GM23338 (cell line): ENCODE measurements around the gene IFNA5. TPM values are rescaled to one million over a fixed set of nuclear protein-coding genes. Genes with fewer than 3 reads are reported as not detected.
A peak's percentile ranks its signal among the peaks of the same experiment; 100 is the strongest.

Experiments
- ATAC-seq: fragments of 200-7000 bp; cut with Tn5 transposase; 3 replicates; pipeline ENCODE4 v1.9.1; 2020
- DNase-seq: peaks from one replicate; pipeline ENCODE4 v3.0.0-alpha.2; 2015; ENCODE audit warnings: low spot score
- H2AFZ ChIP-seq: fragments of 200-600 bp; sonication (generic); 2 replicates; pipeline ENCODE4 v1.8.0; 2016; ENCODE audit warnings: antibody characterized with exemption, mild to moderate bottlenecking, moderate library complexity
- H3F3A ChIP-seq: fragments of 200-600 bp; sonication (generic); replicated peaks from 2 replicates; pipeline ENCODE4 v1.8.0; 2017; ENCODE audit warnings: antibody characterized with exemption, mixed run types, low read depth
- H3K27ac ChIP-seq: fragments of 200-600 bp; sonication (generic); 2 replicates; pipeline ENCODE4 v1.6.1; 2016; ENCODE audit warnings: low read depth
- H3K27me3 ChIP-seq: fragments of 200-600 bp; sonication (generic); 2 replicates; pipeline ENCODE4 v1.8.0; 2016; ENCODE audit warnings: mild to moderate bottlenecking, mixed run types, moderate library complexity; ENCODE audit not compliant: insufficient read depth
- H3K36me3 ChIP-seq: fragments of 200-600 bp; sonication (generic); 2 replicates; pipeline ENCODE4 v1.8.0; 2016; ENCODE audit warnings: mild to moderate bottlenecking; ENCODE audit not compliant: insufficient read depth
- H3K4me1 ChIP-seq: fragments of 200-600 bp; sonication (generic); 2 replicates; pipeline ENCODE4 v1.8.0; 2016; ENCODE audit warnings: mild to moderate bottlenecking, moderate library complexity; ENCODE audit not compliant: insufficient read depth
- H3K4me2 ChIP-seq: fragments of 200-600 bp; sonication (generic); 2 replicates; pipeline ENCODE4 v1.7.1; 2017; ENCODE audit warnings: mixed run types
- H3K4me3 ChIP-seq: fragments of 200-600 bp; sonication (generic); 2 replicates; pipeline ENCODE4 v1.6.1; 2016; ENCODE audit warnings: mixed run types
- H3K79me2 ChIP-seq: fragments of 200-600 bp; sonication (generic); replicated peaks from 2 replicates; pipeline ENCODE4 v1.8.0; 2017; ENCODE audit warnings: mild to moderate bottlenecking; ENCODE audit not compliant: insufficient read depth
- H3K9me2 ChIP-seq: fragments of 200-600 bp; sonication (generic); 2 replicates; pipeline ENCODE4 v1.8.0; 2017; ENCODE audit not compliant: insufficient read depth
- H4K20me1 ChIP-seq: fragments of 200-600 bp; sonication (generic); replicated peaks from 2 replicates; pipeline ENCODE4 v1.8.0; 2017; ENCODE audit warnings: mild to moderate bottlenecking; ENCODE audit not compliant: insufficient read depth
- H3K27ac Mint-ChIP-seq: 2 replicates; pipeline ENCODE4 v1.8.0; 2020; ENCODE audit warnings: inconsistent platforms, mild to moderate bottlenecking, moderate library complexity, mixed read lengths
- H3K27me3 Mint-ChIP-seq: 3 replicates; pipeline ENCODE4 v1.8.0; 2022; ENCODE audit warnings: low read depth, mild to moderate bottlenecking, moderate library complexity, mixed read lengths, inconsistent platforms; ENCODE audit not compliant: insufficient read depth, poor library complexity
- H3K36me3 Mint-ChIP-seq: 3 replicates; pipeline ENCODE4 v1.8.0; 2021; ENCODE audit warnings: low read depth, mild to moderate bottlenecking, inconsistent platforms, moderate library complexity, mixed read lengths
- H3K4me1 Mint-ChIP-seq: 3 replicates; pipeline ENCODE4 v1.8.0; 2020; ENCODE audit warnings: mild to moderate bottlenecking, inconsistent platforms, mixed read lengths
- H3K4me3 Mint-ChIP-seq: 3 replicates; pipeline ENCODE4 v1.8.0; 2021; ENCODE audit warnings: moderate library complexity, mild to moderate bottlenecking, inconsistent platforms, mixed read lengths
- H3K9me3 Mint-ChIP-seq: 3 replicates; pipeline ENCODE4 v1.8.0; 2020; ENCODE audit warnings: moderate library complexity, mild to moderate bottlenecking, inconsistent platforms, mixed read lengths
- CREB1 ChIP-seq: fragments of 250-450 bp; sonication (Bioruptor Pico); IDR thresholded peaks from 2 replicates; pipeline ENCODE4 v1.5.0; 2020; ENCODE audit warnings: low read depth, mild to moderate bottlenecking, moderate library complexity
- JUNB ChIP-seq: IDR thresholded peaks from one replicate; pipeline ENCODE4 v1.6.1; 2016; ENCODE audit warnings: antibody characterized with exemption; ENCODE audit not compliant: unreplicated experiment
- POLR2AphosphoS5 ChIP-seq: IDR thresholded peaks from 2 replicates; pipeline ENCODE4 v1.6.1; 2016; ENCODE audit warnings: antibody characterized with exemption, low read depth
- polyA plus RNA-seq: library from polyadenylated mRNA; unstranded; fragments of >200 nt; fragmentation: Nextera tagmentation; extraction: Ambion mirVana; gene quantifications from 2 replicates; pipeline ENCODE4 v1.2.1, GENCODE V29; 2016
- total RNA-seq: library from RNA; depleted of rRNA; stranded (reverse); fragments of >200 nt; shearing (Covaris generic); gene quantifications from 2 replicates; pipeline ENCODE4 v1.2.3, GENCODE V29; 2014
- TF ChIP-seq, protein P1 (sequence below), 2 experiments: fragments of 200-600 bp in 1 of 2; sonication (generic) in 1 of 2; conservative IDR thresholded peaks; 2 replicates each; pipeline versions ENCODE4 v1.5.1 to v1.6.1; 2016 to 2017; ENCODE audit warnings: antibody characterized with exemption in 2 of 2, low read depth in 2 of 2, mild to moderate bottlenecking in 2 of 2, moderate library complexity in 1 of 2
- TF ChIP-seq, protein P2 (sequence below): fragments of 250-450 bp; sonication (Bioruptor Pico); IDR thresholded peaks from 2 replicates; pipeline ENCODE4 v1.5.0; 2020; ENCODE audit warnings: mild to moderate bottlenecking, moderate library complexity

IFNA5 gene
- total and polyA plus RNA-seq, 2 experiments from 2014 or later, result not detected

DNA sequence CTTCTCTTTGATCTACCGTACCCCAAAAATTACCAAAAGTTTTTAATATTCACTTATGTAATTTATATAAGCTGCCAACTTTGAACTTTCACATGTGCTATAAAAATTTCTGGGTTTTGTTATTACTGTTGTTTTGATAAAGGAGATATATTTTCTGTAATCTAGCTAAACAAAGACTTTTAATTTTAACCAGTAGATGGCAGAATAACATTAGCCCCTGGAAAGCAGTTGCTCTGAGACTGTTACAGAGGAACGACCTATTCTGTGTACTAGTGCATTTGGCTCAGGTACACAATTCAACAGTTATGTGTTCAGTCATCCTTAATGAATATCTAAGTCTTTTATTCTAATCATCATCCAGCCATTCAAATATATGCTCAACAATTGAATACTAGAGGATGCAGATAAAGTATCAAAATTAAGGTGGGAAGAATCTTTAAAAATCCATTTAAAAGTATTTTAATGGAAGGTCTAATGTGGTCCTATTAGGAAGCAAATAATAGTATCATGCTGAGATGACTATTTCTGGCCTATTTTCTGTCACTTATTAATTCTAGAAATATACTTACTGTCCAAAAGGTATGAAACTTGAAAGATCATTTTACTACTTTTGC is 21.5 kb upstream of the IFNA5 start:
- Histone ChIP-seq H3K4me2 (no peak overlapping the region), H3K79me2 (peaks cover 18% of the 10 kb centered on the region), H3K36me3 (no peaks in the 10 kb centered on the region), H4K20me1 (no peaks in the 10 kb centered on the region), H3K27ac (no peak overlapping the region), H3K27me3 (no peaks in the 10 kb centered on the region), H3K4me1 (no peaks in the 10 kb centered on the region), H3K9me2 (no peaks in the 10 kb centered on the region), H3K4me3 (no peak overlapping the region), H3F3A (no peaks in the 10 kb centered on the region), H2AFZ (no peak overlapping the region)
- TF ChIP-seq JUNB, result no peak
- TF ChIP-seq, protein P1, sequence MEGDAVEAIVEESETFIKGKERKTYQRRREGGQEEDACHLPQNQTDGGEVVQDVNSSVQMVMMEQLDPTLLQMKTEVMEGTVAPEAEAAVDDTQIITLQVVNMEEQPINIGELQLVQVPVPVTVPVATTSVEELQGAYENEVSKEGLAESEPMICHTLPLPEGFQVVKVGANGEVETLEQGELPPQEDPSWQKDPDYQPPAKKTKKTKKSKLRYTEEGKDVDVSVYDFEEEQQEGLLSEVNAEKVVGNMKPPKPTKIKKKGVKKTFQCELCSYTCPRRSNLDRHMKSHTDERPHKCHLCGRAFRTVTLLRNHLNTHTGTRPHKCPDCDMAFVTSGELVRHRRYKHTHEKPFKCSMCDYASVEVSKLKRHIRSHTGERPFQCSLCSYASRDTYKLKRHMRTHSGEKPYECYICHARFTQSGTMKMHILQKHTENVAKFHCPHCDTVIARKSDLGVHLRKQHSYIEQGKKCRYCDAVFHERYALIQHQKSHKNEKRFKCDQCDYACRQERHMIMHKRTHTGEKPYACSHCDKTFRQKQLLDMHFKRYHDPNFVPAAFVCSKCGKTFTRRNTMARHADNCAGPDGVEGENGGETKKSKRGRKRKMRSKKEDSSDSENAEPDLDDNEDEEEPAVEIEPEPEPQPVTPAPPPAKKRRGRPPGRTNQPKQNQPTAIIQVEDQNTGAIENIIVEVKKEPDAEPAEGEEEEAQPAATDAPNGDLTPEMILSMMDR (conservative IDR thresholded peaks at IDR 0.05; ENCODE audit: low read depth in 2 of 2), result peak; percentile 72 to 76
- DNase-seq (peak; percentile 73), ATAC-seq (peak; percentile 68)
- no peak overlapping the region for H3K4me3 Mint-ChIP-seq
- H3K27me3 Mint-ChIP-seq, result no peaks in the 10 kb centered on the region
- H3K36me3 Mint-ChIP-seq, result no peaks in the 10 kb centered on the region; the same call in 1 of the 3 replicates
- H3K9me3 Mint-ChIP-seq, result no peaks in the 10 kb centered on the region
- H3K27ac Mint-ChIP-seq, result no peak overlapping the region
- peaks cover 1% of the 10 kb centered on the region; the same call in 1 of the 3 replicates for H3K4me1 Mint-ChIP-seq

DNA sequence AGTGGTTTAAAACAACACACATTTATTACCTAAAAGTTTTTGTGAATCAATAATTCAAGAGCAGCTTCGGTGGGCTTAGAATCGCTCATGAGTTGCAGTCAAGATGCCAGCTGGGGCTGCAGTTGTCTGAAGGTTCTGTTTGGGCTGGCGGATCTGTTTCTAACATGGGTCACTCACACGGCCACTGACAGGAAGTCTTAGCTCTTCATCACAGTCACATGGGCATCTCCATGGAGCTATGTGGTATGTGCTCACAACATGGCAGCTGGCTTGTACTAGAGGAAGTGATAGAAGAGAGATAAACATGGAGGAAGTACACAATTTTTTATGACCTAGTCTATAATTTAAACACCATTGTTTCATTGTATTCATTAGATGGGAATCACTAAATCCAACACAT is 18.9 kb upstream of the IFNA5 start:
- Histone ChIP-seq H3K27me3 (no peaks in the 10 kb centered on the region), H3K4me2 (no peak overlapping the region), H3K27ac (no peak overlapping the region), H3K4me1 (no peaks in the 10 kb centered on the region), H3K4me3 (no peak overlapping the region), H3K36me3 (no peaks in the 10 kb centered on the region), H3K9me2 (no peaks in the 10 kb centered on the region), H3K79me2 (no peaks in the 10 kb centered on the region; the same call in 1 of the 2 replicates), H3F3A (no peaks in the 10 kb centered on the region), H4K20me1 (no peaks in the 10 kb centered on the region), H2AFZ (no peak overlapping the region)
- Mint-ChIP-seq H3K4me3 (no peak overlapping the region), H3K27me3 (no peaks in the 10 kb centered on the region), H3K9me3 (no peaks in the 10 kb centered on the region), H3K36me3 (no peaks in the 10 kb centered on the region; the same call in 2 of the 3 replicates), H3K27ac (no peak overlapping the region), H3K4me1 (no peaks in the 10 kb centered on the region)
- DNase-seq (no peak), ATAC-seq (no peak)
- TF ChIP-seq, protein P2, sequence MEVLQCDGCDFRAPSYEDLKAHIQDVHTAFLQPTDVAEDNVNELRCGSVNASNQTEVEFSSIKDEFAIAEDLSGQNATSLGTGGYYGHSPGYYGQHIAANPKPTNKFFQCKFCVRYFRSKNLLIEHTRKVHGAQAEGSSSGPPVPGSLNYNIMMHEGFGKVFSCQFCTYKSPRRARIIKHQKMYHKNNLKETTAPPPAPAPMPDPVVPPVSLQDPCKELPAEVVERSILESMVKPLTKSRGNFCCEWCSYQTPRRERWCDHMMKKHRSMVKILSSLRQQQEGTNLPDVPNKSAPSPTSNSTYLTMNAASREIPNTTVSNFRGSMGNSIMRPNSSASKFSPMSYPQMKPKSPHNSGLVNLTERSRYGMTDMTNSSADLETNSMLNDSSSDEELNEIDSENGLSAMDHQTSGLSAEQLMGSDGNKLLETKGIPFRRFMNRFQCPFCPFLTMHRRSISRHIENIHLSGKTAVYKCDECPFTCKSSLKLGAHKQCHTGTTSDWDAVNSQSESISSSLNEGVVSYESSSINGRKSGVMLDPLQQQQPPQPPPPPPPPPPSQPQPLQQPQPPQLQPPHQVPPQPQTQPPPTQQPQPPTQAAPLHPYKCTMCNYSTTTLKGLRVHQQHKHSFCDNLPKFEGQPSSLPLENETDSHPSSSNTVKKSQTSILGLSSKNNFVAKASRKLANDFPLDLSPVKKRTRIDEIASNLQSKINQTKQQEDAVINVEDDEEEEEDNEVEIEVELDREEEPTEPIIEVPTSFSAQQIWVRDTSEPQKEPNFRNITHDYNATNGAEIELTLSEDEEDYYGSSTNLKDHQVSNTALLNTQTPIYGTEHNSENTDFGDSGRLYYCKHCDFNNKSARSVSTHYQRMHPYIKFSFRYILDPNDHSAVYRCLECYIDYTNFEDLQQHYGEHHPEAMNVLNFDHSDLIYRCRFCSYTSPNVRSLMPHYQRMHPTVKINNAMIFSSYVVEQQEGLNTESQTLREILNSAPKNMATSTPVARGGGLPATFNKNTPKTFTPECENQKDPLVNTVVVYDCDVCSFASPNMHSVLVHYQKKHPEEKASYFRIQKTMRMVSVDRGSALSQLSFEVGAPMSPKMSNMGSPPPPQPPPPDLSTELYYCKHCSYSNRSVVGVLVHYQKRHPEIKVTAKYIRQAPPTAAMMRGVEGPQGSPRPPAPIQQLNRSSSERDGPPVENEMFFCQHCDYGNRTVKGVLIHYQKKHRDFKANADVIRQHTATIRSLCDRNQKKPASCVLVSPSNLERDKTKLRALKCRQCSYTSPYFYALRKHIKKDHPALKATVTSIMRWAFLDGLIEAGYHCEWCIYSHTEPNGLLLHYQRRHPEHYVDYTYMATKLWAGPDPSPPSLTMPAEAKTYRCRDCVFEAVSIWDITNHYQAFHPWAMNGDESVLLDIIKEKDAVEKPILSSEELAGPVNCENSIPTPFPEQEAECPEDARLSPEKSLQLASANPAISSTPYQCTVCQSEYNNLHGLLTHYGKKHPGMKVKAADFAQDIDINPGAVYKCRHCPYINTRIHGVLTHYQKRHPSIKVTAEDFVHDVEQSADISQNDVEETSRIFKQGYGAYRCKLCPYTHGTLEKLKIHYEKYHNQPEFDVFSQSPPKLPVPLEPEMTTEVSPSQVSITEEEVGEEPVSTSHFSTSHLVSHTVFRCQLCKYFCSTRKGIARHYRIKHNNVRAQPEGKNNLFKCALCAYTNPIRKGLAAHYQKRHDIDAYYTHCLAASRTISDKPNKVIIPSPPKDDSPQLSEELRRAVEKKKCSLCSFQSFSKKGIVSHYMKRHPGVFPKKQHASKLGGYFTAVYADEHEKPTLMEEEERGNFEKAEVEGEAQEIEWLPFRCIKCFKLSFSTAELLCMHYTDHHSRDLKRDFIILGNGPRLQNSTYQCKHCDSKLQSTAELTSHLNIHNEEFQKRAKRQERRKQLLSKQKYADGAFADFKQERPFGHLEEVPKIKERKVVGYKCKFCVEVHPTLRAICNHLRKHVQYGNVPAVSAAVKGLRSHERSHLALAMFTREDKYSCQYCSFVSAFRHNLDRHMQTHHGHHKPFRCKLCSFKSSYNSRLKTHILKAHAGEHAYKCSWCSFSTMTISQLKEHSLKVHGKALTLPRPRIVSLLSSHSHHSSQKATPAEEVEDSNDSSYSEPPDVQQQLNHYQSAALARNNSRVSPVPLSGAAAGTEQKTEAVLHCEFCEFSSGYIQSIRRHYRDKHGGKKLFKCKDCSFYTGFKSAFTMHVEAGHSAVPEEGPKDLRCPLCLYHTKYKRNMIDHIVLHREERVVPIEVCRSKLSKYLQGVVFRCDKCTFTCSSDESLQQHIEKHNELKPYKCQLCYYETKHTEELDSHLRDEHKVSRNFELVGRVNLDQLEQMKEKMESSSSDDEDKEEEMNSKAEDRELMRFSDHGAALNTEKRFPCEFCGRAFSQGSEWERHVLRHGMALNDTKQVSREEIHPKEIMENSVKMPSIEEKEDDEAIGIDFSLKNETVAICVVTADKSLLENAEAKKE, result no peak
- TF ChIP-seq POLR2AphosphoS5 (no peak), CREB1 (no peak)
